Type B pancreatic cell (in vitro differentiated cells): ENCODE data around the gene ATG16L1. TPM values are rescaled to one million over a fixed set of nuclear protein-coding genes. Genes with fewer than 3 reads are reported as not detected.

Experiments used
- DNase-seq: peaks from one replicate; pipeline ENCODE4 v3.0.0; 2021; ENCODE audit warnings: mixed read lengths; ENCODE audit not compliant: unreplicated experiment; ENCODE audit errors: extremely low spot score
- H3K27ac Mint-ChIP-seq: 2 replicates; pipeline ENCODE4 v1.8.0; 2021; ENCODE audit warnings: mild to moderate bottlenecking, mixed read lengths
- H3K27me3 Mint-ChIP-seq: 2 replicates; pipeline ENCODE4 v1.8.0; 2021; ENCODE audit warnings: mixed read lengths
- H3K36me3 Mint-ChIP-seq: 2 replicates; pipeline ENCODE4 v1.8.0; 2021; ENCODE audit warnings: mixed read lengths
- H3K4me1 Mint-ChIP-seq: one replicate; pipeline ENCODE4 v1.8.0; 2021; ENCODE audit warnings: mixed read lengths; ENCODE audit not compliant: unreplicated experiment
- H3K4me3 Mint-ChIP-seq: 2 replicates; pipeline ENCODE4 v1.8.0; 2021; ENCODE audit warnings: mild to moderate bottlenecking, mixed read lengths
- H3K9me3 Mint-ChIP-seq: 2 replicates; pipeline ENCODE4 v1.8.0; 2021; ENCODE audit warnings: mixed read lengths
- total RNA-seq: library from RNA; stranded (reverse); gene quantifications from 2 replicates; pipeline ENCODE4 v1.2.1, GENCODE V29; 2021; ENCODE audit warnings: low replicate concordance
- TF ChIP-seq, protein P1 (sequence below): fragments of 200-600 bp; sonication (generic); conservative IDR thresholded peaks from 2 replicates; pipeline ENCODE4 v1.5.0; 2021; ENCODE audit warnings: antibody characterized with exemption, mild to moderate bottlenecking

Gene ATG16L1
- total RNA-seq, 1 donor from 2014 or later, result 50.3 TPM

DNA sequence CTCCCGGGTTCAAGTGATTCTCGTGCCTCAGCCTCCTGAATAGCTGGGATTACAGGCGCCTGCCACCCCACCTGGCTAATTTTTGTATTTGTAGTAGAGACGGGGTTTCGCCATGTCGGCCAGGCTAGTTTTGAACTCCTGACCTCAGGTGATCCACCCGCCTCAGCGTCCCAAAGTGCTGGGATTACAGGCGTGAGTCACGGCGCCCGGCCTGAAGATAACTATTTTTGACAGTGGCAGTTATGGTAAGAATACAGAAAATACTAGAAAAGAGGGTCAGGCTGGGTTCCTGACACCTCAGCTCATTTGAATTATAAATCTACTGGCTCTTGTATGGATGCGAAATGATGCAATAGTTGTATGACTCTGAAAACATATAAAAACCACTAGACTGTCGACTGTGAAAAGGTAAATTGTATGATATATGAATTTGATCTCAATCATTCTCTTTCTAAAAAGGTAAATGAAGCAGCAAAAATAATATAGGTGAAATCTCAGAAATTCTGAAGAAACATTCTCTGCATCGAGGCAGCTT, 91.8 kb downstream of the ATG16L1 start:
- H3K4me1 Mint-ChIP-seq, result no peaks in the 10 kb centered on the region
- no peak for DNase-seq
- no peak overlapping the region for H3K27ac Mint-ChIP-seq
- TF ChIP-seq, protein P1, sequence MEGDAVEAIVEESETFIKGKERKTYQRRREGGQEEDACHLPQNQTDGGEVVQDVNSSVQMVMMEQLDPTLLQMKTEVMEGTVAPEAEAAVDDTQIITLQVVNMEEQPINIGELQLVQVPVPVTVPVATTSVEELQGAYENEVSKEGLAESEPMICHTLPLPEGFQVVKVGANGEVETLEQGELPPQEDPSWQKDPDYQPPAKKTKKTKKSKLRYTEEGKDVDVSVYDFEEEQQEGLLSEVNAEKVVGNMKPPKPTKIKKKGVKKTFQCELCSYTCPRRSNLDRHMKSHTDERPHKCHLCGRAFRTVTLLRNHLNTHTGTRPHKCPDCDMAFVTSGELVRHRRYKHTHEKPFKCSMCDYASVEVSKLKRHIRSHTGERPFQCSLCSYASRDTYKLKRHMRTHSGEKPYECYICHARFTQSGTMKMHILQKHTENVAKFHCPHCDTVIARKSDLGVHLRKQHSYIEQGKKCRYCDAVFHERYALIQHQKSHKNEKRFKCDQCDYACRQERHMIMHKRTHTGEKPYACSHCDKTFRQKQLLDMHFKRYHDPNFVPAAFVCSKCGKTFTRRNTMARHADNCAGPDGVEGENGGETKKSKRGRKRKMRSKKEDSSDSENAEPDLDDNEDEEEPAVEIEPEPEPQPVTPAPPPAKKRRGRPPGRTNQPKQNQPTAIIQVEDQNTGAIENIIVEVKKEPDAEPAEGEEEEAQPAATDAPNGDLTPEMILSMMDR, result no peak
- H3K9me3 Mint-ChIP-seq, result no peaks in the 10 kb centered on the region
- no peak overlapping the region for H3K4me3 Mint-ChIP-seq
- no peaks in the 10 kb centered on the region for H3K36me3 Mint-ChIP-seq
- peaks cover 49% of the 10 kb centered on the region for H3K27me3 Mint-ChIP-seq

Other genes with a start within 250 kb of the ATG16L1 start
- gene NGEF, start 238.4 kb upstream of the ATG16L1 start, total RNA-seq, result 20.7 and 77.3 TPM in 2 replicates
- gene NEU2, start 219.0 kb upstream of the ATG16L1 start, total RNA-seq, result 0.33 TPM in 1 of 2 replicates, not detected in the other
- 18.3 and 40.8 TPM in 2 replicates for gene INPP5D, start 191.3 kb upstream of the ATG16L1 start, total RNA-seq
- gene SAG, start 56.1 kb downstream of the ATG16L1 start, total RNA-seq, result 0.43 TPM in 1 of 2 replicates, not detected in the other
- 32.2 and 72.5 TPM in 2 replicates for gene DGKD, start 102.8 kb downstream of the ATG16L1 start, total RNA-seq